HG03521 (cell line): ENCODE measurements around the gene ST6GALNAC2.
A peak's percentile ranks its signal among the peaks of the same experiment; 100 is the strongest.

Experiments
- ATAC-seq: cut with Tn5 transposase; IDR thresholded peaks from one replicate; pipeline ENCODE4 v1.9.1; 2021; ENCODE audit warnings: mild to moderate bottlenecking, moderate library complexity; ENCODE audit not compliant: unreplicated experiment

ST6GALNAC2 gene

DNA sequence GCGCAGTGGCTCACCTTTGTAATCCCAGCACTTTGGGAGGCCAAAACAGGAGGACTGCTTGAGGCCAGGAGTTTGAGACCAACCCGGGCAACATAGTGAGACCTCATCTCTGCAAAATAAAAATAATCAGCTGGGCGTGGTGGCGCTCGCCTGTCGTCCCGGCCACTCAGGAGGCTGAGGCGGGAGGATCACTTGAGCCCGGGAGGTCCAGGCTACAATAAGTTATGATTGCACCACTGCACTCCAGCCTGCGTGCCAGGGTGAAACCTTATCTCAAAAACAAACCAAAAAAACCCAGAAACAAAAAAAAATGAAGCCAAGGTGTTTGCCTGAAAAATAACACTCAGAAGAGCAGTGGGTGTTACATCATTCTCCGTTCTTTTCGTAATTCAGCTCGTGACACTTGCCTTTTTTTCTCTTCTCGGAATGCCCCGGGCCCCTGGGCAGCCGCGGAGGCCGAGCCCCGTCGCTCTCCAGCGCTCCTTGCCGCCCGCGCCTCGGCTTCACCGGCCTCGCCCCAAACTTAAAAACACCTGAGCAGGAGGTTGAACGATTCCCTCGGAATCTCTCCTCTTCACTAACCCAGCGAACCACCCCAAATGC lies 28.8 kb downstream of the ST6GALNAC2 start:
- ATAC-seq, result peak; percentile 24

DNA sequence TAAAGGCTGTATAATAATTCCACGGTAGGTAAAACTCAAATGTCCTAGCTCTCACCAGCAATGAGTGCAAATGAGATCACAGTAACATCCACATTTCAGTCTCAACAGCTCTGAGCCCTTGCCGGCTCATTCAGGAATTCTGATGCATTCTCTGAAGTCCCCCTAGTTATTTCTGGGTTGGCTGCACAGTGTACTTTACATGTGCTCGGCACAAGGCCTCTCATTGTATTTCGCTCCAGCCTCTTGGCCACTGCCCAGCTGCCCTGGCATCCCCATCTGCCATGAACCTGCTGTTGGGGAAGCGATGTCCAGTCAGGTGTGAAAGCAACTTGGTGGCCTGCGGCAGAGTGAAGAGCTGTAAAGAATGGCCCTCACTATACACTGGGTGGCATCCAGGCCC lies 31.5 kb downstream of the ST6GALNAC2 start:
- ATAC-seq, result no peak

DNA sequence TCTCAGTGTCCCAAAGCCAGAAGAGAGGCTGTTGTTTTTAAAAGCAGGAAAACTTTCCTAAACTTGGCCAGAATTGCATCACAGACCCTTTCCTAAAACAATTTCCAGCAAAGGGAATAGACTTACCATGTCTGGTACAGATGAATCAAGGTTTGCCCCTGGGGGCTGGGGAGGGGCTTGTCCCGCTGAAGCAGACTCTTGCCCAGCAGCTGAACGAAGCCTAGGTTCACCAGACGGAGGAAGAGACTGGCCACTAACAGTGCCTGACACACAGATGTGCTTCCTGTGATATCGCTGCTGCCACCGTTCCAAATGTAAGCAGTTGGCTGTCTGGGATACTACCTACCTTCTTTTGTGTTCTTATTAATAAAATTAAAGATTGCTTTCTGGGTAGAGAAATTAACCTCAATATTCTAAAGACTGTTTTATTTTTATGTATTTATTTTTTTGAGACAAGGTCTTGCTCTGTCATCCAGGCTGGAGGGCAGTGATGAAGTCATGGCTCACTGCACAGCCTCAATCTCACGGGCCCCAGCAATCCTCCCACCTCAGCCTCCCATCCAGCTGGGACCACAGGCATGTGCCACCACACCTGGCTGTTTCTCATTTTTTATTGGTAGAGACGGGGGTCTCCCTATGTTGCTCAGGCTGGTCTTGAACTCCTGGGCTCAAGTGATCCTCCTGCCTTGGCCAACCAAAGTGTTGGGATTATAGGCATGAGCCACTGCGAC lies 32.3 kb downstream of the ST6GALNAC2 start:
- ATAC-seq, result no peak

DNA sequence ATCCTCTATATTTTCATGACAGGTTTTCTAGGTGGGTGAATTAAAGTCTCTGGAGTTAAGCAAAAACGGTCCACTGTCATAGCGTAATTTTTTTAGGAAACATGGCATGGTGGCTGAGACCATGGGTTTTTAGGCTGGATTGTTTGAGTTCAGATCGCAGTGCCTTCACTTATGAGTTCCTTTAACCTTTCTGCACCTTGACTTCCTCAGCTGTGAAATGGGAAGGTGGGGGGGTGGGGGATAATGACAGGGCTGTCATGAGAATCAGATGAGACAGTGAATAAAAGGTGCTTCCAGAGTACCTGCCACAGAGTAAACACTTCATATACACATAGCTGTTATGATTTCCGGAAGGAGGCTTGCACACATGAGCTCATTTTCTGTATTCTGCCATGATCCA lies 34.0 kb downstream of the ST6GALNAC2 start:
- no peak for ATAC-seq

DNA sequence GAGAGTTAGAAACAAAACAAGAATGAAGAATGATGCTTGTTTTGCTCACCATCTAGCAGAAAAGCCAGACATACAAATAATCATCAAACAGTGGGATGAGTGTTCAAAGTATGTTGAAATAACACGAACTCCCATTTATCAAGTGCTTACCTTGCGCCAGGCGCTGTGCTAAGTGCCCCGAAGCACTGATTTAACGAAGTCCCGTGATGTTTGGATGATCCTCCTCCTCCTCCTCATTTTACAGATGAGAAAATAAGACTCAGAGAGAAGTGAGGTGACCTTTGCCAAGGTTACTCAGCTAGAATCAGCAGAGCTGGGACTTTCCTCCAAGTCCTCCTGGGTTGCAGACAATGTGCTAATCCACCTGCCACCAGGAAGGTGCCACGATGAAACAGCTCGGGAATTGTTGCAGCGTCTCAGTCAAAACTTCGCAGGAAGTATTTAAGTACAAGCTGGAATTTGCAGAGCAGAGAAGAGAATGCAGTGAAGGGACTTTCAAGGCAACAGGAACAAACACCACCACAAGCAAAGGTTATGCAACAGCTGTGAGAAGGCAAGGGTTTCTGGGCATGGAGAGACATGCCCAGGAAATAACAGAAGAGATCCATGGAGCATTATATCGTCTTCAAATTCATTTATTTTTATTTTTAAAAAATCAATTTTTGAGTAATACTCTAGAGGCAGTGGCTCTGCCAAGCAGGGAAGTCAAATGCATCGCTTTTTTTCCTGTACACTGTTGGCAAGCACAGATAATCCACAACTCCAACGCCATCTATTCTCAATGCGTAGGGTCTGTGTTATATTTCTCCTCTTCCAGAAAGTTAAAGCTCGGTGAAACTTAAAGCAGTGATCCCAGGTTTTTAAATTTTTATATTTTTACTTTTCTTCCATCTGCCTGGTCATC lies 34.7 kb downstream of the ST6GALNAC2 start:
- ATAC-seq, result no peak

DNA sequence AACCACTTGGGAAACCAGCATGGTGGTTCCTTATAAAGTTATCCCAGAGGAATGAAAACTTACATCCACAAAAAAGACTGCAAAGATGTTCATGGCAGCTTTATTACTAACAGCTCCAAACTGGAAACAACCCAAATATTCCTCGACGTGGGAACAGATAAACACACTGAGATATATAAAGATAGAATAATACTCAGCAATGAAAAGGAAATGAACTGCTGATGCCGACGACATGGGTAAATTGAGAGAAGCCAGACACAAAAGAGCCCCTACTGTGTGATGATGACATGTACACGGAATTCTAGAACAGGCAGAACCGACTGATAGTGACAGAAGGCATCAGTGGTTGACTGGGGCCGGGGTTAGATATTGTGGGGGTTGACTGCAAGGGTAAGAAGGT lies 36.1 kb downstream of the ST6GALNAC2 start:
- no peak for ATAC-seq

DNA sequence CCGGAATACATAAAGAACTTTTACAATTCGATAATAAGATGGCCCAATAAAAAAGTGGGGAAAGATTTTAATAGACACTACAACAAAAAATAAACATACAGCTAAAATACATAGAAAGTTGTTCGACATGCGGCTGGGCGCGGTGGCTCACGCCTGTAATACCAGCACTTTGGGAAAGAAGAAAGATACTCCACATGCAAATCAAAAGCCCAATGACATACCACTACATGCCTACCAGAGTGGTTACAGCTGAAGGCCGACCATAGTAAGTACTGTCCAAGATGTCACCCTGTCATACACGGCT lies 36.5 kb downstream of the ST6GALNAC2 start:
- no peak for ATAC-seq

DNA sequence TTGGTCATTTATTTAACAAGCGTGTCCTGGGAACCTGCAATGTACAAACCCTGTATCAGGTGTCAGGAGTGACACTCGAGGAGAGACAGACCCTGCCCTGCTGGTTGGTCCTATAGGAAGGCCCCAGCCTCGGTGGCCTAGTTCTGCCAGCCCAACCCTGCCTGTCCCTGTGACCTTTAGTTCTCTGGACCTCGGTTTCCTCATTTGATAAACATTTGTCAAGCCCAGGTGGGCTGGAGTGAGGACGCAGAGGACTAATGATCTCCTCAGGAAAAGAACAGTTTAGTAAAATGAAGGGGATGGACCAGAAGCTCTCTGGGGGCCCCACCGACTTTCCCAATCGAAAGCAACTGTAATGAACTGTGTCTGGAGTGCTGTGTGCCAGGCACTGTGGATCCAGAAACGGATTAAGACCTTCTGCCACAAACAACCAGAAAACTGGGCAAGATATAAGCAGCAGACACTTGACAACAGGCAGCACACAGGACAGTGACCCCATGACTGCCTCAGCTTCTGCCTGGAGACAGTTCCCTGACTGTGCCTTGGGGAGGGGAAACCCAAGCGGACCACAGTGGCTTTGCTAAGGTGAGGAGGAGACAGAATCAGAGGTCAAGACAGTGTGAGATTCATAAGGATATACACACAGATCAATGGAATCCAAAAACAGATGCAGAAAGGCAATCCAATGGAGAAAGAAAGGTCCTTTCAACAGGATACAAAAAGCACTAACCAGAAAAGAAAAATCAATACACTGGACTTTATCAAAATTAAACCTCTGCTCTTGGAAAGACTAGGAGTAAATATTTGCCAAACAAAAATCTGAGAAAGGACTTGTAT lies 37.1 kb downstream of the ST6GALNAC2 start:
- ATAC-seq, result no peak

DNA sequence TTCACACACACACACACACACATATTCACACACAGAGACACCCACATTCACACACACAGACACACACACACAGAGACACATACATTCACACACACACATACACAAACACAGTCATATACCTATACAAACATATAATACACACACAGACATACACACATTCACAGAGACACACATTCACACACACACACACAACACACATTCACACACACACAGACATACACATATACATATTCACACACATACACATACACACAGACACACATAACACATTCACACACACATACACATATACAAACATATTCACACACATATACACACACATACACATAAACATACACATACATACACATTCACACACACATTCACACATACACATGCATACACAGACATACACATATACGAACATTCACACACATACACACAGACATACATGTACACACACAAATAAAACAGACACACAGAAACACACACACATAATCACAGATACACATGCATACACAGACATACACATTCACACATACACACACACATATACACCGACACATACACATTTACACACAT lies 37.9 kb downstream of the ST6GALNAC2 start:
- ATAC-seq, result no peak

DNA sequence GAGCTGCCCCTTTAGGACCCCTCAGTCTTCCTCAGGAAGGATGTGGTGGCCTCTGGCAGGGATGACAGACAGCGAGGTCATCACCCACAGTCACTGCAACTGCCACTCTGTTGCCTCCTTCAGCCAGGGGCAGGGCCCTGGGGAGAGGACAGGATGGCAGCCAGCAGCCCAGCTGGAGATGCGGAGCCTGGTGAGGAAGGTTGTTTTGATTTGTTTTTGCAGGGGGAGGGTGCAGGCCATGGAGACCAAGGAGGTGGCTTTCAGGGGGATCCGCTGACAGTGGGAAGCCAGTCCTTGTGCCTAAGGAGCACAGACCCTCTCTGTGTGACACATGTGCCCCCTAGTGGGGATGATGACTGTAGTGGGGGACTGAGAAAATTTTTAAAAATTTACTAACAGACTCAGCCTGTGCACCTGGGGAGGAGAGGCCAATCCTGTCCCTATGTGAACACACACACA lies 38.4 kb downstream of the ST6GALNAC2 start:
- ATAC-seq, result no peak

DNA sequence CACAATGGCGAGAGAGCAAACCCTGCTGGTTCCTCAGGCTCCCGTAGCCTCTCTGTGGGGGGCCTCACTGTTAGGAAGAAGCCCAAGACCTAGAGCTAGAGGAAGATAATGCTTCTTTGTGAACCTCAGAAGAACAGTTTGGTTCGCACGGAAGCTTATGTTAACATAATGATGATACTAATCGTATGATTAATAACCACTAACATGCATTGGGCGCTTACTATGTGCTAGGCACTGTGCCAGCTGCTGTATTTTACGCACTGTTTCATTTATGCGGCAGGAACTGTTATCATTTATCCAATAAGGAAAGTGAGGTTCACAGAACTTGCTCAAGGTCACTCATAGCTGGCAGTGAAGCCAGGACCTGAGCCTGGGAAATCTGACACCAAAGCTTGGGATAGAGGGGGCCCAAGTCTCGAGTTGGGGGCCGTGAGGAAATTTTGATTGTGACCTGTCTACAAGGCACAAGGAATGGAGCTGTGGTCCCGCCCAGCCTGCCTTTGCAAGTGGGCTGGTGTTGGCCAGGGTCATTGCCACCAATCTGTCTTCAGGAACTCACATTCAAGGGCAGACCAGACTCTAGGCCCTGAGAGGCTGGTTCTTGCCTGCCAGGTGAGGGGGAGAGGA lies 39.0 kb downstream of the ST6GALNAC2 start:
- no peak for ATAC-seq

DNA sequence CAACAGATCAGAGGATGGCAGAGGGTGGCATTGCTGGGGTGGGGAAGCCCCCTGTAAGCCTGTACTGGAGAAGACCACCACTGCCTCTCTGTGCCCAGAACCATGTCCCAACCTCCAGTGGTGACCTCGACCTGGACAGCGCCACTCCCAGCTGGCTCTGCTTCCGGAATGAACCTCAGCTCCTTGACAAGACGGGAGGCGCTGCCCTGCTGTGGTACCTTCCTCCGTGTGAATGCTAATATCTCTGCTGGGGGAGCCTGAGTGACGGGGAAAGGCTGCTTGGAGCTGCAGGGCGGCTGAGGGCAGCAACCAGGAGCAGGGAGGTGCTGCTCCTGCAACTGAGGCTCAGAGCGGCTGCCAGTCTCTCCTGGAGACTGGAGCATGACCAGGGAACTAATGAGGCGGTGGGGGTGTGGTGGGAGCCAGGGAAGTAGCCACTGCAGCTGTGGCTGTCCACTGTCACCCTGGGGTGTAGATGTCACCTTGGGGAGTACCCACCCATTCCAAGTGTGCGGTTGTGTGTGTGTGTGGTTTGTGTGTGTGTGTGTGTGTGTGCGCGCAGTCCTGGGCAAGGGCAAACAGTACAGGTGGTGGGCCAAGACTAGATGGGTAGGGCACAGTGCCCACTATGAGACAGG lies 39.6 kb downstream of the ST6GALNAC2 start:
- ATAC-seq, result no peak

DNA sequence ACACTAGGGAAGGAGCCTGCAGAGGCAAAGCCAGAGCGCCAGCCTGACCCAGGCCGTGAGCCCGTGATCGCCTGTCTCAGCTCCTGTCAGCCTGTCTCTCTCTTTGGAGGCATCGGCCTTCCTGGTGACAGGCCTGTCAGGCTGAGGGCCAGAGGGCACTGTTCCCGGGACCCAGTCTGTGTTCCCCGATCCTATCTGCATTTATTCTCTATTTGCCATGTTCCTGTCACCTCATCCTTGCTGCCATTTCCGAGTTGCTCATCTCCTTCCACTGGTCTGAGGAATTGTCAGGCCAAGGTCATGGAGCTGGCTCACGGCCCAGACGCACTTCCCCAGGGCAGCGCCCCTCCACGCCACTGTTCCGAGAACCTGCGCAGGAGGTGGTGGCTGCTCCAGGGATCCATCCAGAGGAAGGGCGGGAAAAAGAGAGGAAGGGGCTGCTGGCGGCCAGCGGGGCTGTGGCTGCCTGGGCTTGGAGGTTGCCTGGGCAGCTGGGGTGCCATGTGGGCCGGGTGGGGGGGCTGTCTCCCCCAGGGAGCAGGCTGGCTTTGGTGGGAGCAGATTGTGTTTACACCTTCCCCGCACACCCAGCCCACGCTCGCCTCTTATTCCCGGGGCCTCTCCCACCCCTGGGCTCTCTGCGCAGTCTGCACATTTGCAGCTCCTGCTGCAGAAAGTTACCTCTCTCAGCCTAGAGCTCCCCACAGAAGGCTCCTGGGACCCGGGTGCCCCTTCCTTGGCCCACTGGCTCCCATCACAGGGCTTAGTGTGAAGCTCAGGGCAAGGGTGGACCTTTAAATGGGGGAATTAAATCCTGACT lies 40.9 kb downstream of the ST6GALNAC2 start:
- no peak for ATAC-seq

DNA sequence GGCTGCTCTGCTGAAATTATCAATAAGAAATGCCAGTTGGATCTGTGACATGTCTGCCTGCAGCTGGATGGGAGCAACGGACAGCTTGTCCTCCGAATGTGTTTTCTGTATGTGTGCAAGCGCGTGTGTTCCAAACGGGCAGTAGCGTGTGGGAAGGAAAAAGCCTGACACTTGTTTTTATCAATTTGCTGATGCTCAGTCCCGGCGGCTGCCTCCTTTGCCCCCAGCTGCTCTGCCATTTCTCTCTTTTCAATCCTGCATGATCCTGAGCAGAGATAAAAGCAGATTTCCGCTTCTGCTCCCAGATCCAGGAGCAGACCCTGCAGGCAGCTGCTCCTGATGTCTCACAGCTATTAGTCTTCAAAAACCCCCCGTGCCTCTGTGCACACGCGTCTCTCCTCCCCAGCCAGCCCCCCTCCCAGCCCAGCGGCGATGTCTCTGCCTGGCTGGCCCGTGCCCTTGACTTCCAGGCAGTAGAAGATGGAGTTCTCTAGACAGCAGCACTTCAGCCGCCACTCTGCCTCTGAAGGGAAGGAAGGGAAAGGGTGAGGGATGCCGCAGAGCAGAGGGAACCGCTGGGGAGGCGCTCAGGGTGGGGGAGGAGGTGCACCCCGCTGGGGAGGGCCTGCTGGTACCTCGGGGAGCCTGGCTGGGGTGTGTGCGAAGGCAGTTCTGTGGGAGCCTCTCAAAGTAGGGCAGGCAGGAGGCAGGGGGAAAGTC lies 41.7 kb downstream of the ST6GALNAC2 start:
- no peak for ATAC-seq

DNA sequence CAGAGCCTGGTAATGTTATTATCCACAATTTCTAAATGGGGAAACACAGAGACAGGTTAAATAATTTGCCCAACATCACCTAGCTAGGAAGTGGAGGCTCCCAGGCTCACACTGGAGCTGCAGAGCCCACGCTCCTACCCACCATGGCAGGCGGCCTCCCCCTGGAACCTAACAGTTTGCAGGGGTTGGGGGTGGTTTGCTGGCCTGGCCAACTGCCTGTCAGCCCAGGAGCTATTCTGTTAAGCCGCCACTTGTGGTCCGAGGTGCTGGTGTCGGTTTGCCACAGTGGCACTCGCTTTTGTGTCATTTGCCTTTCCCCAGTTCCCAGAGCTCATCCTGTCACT lies 42.2 kb downstream of the ST6GALNAC2 start:
- no peak for ATAC-seq

DNA sequence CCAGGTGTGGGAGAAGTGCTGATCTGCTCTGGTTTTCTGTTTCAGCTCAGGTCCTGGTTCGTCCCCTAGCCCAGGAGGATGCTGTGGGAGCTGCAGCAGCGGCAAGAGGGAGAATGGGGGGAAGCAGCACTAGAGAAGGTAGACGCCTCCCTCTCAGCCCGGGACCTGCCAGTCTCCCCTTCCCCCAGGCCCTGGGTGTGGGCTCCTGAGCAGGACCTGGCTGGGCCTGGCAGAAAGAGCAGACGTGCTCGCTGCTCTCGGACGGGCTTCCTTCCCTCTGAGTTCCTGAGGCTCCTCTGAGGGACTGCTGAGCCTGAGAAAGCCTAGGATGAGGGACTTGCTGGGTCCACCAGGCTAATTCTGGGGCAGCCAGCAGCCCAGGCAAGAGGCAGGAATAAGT lies 42.7 kb downstream of the ST6GALNAC2 start:
- no peak for ATAC-seq

DNA sequence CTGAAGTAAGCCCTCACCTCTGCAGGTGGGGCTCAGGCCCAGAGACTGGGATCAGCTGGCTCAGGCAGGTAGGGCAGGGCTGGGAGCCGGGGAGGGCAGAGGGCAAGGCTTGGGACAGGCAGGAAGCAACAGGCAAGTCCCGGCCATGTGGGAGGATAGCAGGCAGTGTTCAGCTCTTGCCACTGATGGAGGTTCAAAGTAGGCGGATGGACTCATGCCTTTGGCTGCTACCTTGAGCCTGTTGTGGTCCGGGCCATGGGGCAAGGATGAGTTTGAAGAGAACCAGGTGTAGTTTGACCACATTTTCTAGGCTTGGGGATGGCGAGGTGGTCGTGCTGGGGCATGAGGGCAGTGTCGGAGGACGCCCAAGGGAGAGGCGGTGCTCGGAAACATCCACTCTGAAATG lies 43.1 kb downstream of the ST6GALNAC2 start:
- no peak for ATAC-seq

DNA sequence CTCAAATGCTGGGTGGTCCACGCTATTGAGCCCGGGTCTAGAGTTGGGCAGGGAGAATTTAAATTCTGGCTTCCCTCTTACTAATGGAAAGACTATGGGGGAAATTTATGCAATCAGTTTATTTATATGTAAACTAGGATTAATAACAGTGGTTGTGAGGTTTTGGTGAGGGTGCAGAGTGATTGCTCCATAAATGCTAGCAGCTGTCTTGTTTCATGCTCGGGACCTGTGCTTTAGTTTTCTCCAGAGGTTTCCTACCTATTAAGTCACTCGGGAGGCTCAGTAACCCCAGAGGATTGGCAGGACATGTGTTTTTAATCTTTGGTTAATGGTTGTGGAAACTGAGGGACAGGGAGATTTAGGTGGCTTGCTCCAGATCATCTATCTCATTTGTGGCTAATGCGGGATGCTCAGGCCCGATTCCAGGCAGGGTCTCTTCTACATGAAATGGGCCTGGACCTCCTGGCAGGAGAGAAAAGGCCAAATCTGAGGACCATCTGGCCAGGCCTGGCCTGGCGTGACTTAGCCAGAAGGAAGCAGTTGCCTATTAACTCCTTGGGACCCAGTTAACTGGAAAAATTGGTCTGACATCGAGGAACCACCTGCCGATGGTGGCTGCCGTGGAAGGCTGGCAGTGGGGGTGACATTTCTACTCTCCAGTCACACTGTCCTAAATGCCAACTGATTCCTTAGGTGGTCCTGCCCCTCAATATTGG lies 43.8 kb downstream of the ST6GALNAC2 start:
- ATAC-seq, result no peak
